DMS153 (cell line): ENCODE results near the gene DOK4.

Experiments
- DNase-seq: peaks from one replicate; lab custom pipeline; 2025; lab: John Stamatoyannopoulos, UW

Gene DOK4

GRCh38 chr16:57519796-57520360 is 33.6 kb upstream of the DOK4 start:
- DNase-seq: no peak

DNA sequence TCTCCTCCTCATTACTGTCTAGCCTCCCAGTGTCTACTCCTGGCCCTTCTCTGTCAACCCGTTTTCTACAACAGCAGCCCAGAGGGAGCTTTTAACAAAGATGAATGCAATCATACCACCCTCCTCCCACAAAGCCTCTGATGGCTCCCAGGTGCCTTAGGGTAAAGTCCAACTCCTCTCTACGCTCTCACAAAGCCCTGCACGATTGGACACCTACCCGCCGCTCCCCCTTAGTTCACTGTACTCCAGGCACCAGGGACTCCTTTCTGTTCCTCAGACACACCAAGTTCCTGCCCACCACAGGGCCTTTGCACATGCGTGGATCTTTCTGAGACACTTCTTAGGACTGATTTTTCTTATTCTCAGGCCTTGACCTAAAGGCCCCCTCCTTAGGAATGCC is 32.6 kb upstream of the DOK4 start:
- no peak for DNase-seq

GRCh38 chr16:57518520-57518919 is 32.2 kb upstream of the DOK4 start:
- no peak for DNase-seq

DNA sequence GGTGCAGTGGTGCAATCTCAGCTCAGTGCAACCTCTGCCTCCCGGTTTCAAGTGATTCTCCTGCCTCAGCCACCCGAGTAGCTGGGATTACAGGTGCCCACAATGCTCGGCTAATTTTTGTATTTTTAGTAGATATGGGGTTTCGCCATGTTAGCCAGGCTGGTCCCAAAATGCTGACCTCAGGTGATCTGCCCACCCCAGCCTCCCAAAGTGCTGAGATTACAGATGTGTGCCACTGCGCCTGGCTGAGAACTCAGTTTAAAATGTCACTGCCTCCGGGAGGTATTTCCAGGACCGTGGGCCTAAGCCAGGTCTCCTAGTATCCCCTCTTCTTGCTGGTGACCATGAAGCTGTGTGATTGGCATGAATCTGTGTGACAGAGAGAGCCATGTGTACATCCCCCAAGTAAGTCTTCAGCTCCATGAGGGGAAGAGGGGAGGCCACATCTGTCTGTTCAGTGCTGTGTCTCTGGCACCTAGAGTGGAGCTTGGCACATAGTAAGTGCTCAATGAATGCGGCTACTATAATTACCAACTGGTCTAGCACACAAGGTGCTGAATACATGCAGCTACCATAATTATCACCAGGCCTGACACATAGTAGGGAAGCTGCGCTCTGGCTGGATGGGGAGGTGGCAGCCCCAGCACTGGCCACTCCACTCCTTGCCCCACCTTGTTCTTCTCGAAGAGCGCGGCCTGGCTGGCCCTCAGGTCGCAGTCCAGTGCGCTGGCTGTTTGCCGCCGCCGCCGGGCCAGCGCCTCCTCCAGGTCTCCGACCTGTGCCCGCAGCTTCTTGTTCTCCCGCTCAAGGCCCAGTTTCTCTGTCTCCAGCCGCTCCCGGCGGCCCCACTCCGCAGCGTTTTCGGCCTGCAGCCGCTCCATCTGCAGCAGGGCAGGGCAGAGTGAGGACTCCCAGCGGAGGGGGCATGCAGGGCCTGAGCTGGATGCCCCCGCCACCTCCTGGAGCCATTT is 31.4 kb upstream of the DOK4 start:
- DNase-seq: no peak

GRCh38 chr16:57516773-57517172 is 30.5 kb upstream of the DOK4 start:
- DNase-seq: no peak

DNA sequence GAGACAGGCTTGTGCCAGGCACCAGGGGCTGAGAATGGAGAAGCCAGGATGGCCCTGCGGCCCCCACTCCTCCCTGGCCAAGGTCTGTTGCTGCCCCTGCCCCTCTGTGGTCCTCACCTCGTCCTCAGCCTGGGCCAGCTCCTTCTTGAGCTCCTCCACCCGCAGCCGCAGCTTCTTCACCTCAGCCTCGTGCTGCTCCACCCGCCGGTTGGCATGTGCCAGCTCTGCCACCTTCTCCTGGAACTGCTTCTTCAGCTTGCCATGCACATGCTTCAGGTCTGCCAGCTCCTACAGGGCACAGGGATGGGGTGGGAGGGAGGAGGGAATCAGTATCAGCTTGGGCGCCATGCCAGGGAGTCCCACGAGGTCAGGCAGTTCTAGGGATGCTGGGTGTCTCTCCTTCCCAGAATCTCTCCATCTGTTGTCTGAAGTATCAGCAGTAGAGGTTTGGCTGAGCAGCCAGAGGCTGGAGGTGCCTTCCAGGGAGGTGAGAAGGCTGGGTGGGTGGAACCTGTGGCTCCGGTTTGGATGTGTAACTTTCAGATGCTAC is 30.0 kb upstream of the DOK4 start:
- no peak for DNase-seq

DNA sequence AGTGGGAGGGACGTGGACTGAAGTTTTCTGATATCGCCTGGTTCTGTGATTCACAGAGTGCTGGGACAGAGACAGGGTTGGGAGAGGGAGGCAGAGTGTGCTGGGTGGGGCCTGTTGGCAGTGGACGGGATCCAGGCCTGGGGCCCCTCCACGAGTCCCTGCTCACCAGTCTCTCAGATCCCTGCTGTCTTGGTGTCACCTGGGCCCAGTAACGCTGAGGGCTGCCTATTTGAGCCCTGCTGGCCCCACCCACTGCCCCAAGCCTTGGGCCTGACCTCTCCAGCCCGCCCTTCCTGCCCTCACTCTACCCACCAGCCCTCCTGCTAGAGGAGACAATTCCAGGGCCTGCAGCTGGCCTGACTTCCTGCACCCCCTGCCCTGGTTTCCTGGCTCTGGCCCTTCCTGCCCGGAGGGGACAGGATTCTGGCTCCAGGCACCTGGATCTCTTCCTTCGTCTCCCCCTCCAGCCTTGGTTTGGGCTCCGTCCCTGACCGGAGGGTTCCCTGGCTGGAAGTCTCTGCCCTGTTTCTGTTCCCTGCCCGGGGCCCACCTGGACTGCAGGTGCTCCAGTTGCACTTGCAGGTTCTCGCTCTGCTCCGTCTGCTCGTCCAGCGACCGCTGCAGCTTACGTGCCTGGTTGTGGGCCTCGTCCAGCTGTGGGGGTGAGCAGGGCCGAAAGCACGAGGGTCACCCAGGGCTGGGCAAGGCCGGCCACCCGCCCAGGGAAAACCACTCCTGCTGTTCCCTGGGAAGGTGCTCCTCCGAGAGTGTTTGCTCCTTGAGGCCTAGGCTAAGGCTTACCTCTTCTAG is 28.7 kb upstream of the DOK4 start:
- no peak for DNase-seq

GRCh38 chr16:57514371-57514770 is 28.1 kb upstream of the DOK4 start:
- DNase-seq: no peak

DNA sequence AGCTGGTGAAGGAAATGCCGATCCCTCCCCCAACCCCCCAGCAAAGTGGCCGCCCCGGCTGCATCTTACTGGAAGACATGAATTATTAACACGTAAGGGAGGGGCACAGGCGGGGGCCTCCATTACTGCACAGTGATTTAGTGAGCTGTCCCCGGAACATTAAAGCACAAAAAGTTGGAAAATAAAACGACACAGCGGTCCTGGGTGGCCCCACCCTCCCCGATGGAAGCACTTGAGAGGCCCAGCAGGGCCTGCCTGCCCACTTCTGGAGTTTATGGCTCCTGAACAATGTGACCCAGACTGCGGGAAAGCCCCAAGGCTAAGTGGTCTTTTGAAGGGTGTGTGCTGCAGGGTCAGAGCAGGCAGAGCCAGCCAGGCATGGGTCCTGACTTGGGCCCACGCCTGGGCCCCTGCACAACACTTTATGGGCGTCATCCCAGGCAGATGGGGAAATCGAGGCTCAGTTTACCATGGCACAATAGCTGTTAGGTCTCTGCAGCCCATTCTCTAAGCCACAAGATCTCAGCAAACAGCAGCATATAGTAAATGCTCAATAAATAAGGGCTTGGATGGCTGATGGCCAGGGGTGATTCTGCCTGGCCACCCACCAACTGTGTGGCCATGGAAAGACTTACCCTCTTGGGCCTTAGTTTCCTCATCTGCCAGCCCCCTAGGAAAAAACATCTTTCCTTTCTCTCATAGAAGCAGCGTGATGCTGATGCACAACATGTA is 27.2 kb upstream of the DOK4 start:
- DNase-seq: no peak

GRCh38 chr16:57512296-57513001 is 26.2 kb upstream of the DOK4 start:
- no peak for DNase-seq

DNA sequence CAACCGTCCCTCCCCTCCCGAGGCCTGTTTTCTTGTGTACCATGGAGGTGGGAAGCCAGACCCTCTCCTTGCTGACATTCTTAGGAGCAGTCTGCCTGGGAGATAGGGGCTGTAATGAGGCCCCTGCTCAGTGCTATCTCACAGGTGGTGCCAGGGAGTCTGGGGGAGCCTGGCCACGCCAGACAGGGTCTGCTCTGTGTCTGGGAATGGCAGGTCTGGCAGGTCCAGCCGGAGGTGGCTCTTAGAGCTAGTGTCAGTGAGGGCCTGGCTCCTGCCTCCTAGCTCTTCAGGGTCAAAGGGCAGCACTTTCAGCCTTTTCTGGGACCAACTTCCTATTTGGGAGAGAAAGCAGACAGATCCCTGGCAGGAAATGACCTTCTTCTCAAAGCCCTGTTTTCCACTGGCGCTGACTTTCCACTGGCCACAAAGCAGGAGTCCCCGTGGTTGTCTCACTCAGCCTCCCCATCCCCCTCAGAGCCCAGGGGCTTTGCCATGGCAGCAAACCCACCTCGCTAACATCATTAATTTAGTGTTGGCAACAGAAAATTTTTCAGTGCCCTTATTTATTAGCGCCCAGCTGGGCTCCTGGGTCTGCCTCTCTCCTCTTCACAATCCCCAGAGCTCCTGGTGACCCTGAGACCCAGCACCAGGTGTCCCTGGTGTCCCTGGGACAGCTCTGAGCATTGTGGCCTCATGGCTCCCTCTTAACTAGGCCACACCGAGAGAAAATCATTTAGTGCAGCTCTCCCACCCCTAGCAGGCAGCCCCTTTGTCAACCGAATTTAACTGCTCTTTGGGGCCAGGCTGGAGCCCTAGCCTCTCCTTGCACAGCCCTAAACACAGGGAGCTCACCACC is 24.0 kb upstream of the DOK4 start:
- no peak for DNase-seq

GRCh38 chr16:57509231-57509923 is 23.1 kb upstream of the DOK4 start:
- no peak for DNase-seq

- DNase-seq: no peak
These were observed 21.7 kb upstream of the DOK4 start for GRCh38 chr16:57508035-57508425.

- DNase-seq: no peak
These were observed 21.1 kb upstream of the DOK4 start for GRCh38 chr16:57507136-57508034.

- DNase-seq: no peak
These were observed 18.9 kb upstream of the DOK4 start for GRCh38 chr16:57505169-57505568.

DNA sequence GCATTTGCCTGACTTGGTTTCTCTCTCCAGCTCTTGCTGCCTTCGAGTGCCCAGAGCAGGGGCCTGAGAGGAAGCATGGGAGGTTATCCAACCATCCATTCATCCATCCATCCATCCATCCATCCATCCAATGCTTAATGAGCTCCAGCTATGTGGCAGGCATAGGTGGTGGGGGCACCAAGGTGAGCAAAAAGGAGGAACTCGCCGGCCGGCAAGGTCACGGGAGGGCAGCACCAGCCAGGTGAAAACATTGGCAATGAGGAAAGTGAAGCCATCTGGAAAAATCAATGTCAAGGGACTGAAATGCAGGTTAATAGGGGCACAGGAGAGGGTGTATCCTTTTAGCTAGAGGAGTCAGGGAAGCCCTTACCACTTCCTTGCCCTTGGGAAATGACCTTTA is 18.2 kb upstream of the DOK4 start:
- DNase-seq: no peak

GRCh38 chr16:57504001-57504400 is 17.7 kb upstream of the DOK4 start:
- DNase-seq: no peak

- DNase-seq: peak; percentile 81
These were observed 17.1 kb upstream of the DOK4 start for GRCh38 chr16:57503366-57503765.
